Activated T-helper 1 cell treated with anti-CD3 and anti-CD28 coated beads, Interleukin-12 subunit alpha, Interleukin-12 subunit beta, Interleukin-2, Interleukin-4 antibody, amounts not matched to agents 30 ng/mL and 10 ng/mL and 1 ng/mL, durations not matched to agents 14 hours and 24 hours and 36 hours (primary cell): ENCODE data around the gene PCNX4. TPM values are rescaled to one million over a fixed set of nuclear protein-coding genes. Genes with fewer than 3 reads are reported as not detected.

ENCODE experiments used
- DNase-seq: peaks from one replicate; pipeline ENCODE4 v3.0.0; 2021; ENCODE audit warnings: low spot score
- H3K27ac Mint-ChIP-seq: one replicate; pipeline ENCODE4 v1.8.0; 2021; ENCODE audit warnings: mild to moderate bottlenecking, mixed read lengths
- H3K27me3 Mint-ChIP-seq: one replicate; pipeline ENCODE4 v1.8.0; 2022; ENCODE audit warnings: mild to moderate bottlenecking, moderate library complexity, mixed read lengths; ENCODE audit not compliant: insufficient read depth
- H3K36me3 Mint-ChIP-seq: one replicate; pipeline ENCODE4 v1.8.0; 2021; ENCODE audit warnings: low read depth, mixed read lengths
- H3K4me1 Mint-ChIP-seq: one replicate; pipeline ENCODE4 v1.8.0; 2021; ENCODE audit warnings: low read depth, mixed read lengths
- H3K4me3 Mint-ChIP-seq: one replicate; pipeline ENCODE4 v1.8.0; 2021; ENCODE audit warnings: mild to moderate bottlenecking, moderate library complexity, mixed read lengths
- H3K9me3 Mint-ChIP-seq: one replicate; pipeline ENCODE4 v1.8.0; 2021; ENCODE audit warnings: mixed read lengths
- intact Hi-C: fragments of 100-400 bp; cut with micrococcal nuclease; formaldehyde crosslinking; loops from one replicate; pipeline ENCODE4 v1.15.1; 2024
- total RNA-seq: library from RNA; stranded (reverse); gene quantifications from 2 replicates; pipeline ENCODE4 v1.2.3, GENCODE V29; 2022

Gene PCNX4
- total RNA-seq, 1 donor from 2014 or later: 41.6 TPM

DNA sequence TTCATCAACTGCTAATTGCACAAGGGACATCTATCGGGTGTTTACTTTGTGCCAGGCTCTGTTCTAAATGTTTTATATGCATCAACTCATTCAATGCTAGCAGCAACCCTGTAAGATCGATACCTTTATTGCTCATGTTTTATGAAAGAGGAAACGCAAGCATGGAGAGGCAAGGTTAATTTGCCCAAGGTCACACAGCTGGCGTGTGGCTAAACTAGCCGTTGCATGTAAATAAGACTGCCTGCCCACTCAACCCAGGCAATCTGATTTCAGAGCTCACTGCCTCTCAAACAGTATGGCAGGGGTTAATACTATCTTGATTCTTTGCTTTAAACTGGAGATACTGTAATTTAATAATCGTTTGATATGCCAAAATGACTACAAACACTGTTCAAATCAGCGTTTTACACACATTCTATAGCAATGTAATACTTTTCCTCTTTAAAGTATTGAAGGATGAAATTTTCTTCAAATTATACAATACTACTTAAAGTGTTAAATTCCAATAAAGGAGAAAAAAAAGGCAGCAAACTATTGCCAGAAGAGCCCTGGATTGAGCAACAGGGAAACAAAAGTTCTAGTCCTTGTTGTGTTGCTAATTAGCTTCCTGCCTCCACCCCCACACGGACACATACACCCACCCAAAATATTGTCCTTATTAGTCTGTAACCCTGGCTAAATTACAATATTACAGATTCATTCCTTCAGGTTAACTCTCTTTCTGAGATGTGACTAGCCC is 112.5 kb downstream of the PCNX4 start:
- Mint-ChIP-seq H3K36me3 (peaks cover 1% of the 10 kb centered on the region), H3K27ac (no peak overlapping the region), H3K27me3 (peaks cover 3% of the 10 kb centered on the region), H3K9me3 (peaks cover 7% of the 10 kb centered on the region), H3K4me1 (peaks cover 9% of the 10 kb centered on the region), H3K4me3 (no peak overlapping the region)
- intact Hi-C loops: loop anchor here (2.0 kb wide), 1 partner anchor 45 kb away; the partner anchor contains the start of gene PPM1A
- no peak for DNase-seq

DNA sequence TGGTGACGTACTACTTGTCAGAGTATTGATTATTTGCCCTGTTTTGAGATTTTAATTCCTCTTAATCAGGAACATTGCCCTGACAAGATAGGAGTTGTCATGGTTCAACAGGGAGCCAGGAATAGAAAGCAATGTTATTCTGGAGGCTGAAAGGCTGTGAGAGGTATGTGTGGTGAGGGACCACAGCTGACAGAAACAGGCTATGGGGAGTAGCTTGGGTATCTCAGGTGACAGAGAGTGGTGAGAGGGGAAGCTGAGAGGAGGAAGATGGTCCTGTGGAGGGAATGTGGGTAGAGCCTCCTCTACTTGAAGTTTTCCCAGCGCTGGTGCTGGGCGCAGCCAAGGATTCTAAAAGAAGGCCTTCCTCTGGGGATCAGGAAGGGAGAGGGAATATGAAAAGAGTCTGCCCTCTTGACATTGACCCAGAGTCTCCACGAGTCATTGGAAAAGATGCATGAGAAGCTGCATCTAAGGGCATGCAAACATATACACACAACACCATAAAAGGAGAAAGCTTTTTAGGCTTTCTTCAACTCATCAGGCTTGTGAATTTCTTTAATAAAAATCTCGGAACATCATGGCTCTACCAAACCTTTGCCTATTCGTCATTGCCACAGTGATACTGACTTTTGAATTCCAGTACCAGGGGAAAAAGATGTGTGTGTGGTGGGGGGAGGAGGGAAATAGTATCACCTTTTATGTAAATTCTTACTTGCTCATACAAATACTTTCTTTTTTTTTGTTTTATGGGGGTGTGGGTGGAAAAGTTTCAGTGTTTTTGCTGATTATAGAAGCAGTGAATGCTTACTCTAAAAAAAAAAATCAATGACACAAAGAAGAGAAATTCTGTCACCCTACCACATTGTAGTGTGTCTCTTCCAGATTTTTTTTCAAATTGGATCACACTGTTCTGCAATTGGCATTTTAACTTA is 113.4 kb downstream of the PCNX4 start:
- peaks cover 9% of the 10 kb centered on the region for H3K4me1 Mint-ChIP-seq
- H3K9me3 Mint-ChIP-seq: no peaks in the 10 kb centered on the region
- no peak overlapping the region for H3K4me3 Mint-ChIP-seq
- H3K36me3 Mint-ChIP-seq: no peaks in the 10 kb centered on the region
- H3K27ac Mint-ChIP-seq: no peak overlapping the region
- intact Hi-C loops: loop anchor here (2.0 kb wide), 1 partner anchor 44 kb away; the partner anchor contains the start of gene PPM1A
- peaks cover under 1% of the 10 kb centered on the region for H3K27me3 Mint-ChIP-seq
- DNase-seq: no peak

DNA sequence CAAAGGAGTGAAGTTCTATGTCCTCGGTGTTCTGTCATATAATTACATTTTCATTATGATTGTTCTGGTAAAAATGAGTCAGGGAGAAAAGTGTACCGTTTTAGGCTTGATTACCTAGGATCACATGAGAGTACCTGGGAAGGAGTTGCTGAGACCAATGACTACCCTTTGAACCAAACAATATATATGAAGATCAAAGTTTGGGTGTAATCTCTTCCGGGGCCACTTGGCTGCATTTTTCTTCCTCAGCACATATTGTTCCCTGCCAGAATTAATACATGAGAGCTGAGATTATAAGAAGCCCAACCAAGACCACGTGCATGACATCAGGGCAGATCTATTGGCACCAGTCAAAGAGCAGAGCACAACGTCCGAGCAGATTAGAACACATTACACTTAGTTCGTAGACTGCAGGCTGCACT is 114.5 kb downstream of the PCNX4 start:
- Mint-ChIP-seq H3K36me3 (no peaks in the 10 kb centered on the region), H3K4me1 (peaks cover 9% of the 10 kb centered on the region), H3K9me3 (no peaks in the 10 kb centered on the region), H3K27me3 (no peaks in the 10 kb centered on the region), H3K27ac (no peak overlapping the region), H3K4me3 (no peak overlapping the region)
- intact Hi-C loops: no loop called here
- DNase-seq: no peak

DNA sequence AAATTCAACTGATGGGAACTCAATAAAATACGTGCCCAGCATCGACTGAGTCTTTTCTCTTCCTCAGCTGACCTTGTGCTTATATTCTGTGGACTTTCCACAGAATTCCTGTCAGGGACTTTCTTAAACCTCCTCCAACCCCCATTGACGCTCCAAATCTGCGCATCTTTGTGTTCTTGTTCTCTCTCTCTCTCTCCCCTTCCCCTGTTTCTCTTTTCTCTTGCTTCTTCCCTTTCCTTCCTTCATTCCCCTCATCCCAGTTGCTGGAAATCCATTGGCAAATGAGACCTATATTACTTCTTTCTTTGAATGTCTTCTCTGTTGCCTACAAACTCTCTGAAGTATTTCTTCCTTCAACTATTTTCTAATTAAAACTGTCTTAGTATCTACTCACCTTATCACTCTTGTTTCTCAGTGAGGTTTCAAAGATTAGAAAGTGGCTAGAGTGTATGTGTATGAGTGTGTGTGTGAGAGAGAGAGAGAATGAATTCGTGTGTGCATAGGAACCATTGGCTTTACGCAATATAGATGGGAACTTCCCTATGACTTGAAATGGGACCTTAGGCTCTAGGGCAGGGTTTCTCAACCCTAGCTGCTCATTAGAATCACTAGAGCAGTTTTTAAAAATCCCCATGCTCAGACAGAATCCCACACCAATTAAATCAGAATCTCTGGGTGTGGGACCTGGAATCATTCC is 115.3 kb downstream of the PCNX4 start:
- no peaks in the 10 kb centered on the region for H3K9me3 Mint-ChIP-seq
- H3K27ac Mint-ChIP-seq: no peak overlapping the region
- peaks cover 9% of the 10 kb centered on the region for H3K4me1 Mint-ChIP-seq
- no peak overlapping the region for H3K4me3 Mint-ChIP-seq
- no peaks in the 10 kb centered on the region for H3K27me3 Mint-ChIP-seq
- intact Hi-C loops: no loop called here
- no peak for DNase-seq
- no peaks in the 10 kb centered on the region for H3K36me3 Mint-ChIP-seq

DNA sequence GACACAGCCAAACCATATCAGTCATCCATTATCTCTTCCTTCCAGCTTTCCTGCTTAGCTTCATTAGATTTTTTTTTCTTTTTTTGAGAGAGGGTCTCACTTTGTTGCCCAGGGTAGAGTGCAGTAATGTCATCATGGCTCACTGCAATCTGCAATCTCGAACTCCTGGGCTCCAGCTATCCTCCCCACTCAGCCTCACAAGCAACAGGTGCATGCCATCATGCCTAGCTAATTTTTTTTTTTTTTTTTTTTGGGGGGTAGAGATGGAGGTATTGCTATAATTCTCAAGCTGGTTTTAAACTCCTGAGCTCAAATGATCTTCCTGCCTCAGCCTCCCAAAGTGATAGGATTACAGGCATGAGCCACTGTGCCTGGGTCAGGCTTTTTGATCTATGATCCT is 119.0 kb downstream of the PCNX4 start:
- intact Hi-C loops: no loop called here
- Mint-ChIP-seq H3K4me1 (no peaks in the 10 kb centered on the region), H3K27ac (no peak overlapping the region), H3K27me3 (peaks cover 2% of the 10 kb centered on the region), H3K36me3 (no peaks in the 10 kb centered on the region), H3K4me3 (no peak overlapping the region), H3K9me3 (no peaks in the 10 kb centered on the region)
- DNase-seq: no peak

DNA sequence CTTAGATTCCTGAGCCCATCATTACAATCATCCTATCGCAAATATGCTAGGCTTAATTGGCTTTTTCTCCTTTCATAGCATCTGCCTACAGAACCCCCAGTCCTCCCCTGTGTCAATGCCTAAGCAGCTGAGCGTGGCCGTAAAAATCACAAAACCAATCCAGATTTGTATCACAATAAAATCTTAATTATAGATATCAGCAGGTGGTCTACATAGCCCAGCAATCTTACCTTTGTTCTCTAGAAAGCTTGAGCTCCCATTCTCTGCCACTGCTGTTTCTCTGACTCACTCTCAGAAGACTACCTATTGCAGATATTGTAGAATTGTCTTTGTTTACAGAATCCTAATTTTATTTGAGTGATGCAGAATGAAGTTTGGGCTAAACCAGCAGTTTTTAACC is 119.4 kb downstream of the PCNX4 start:
- no peaks in the 10 kb centered on the region for H3K9me3 Mint-ChIP-seq
- H3K27me3 Mint-ChIP-seq: peaks cover 2% of the 10 kb centered on the region
- H3K27ac Mint-ChIP-seq: no peak overlapping the region
- no peak for DNase-seq
- no peak overlapping the region for H3K4me3 Mint-ChIP-seq
- intact Hi-C loops: no loop called here
- no peaks in the 10 kb centered on the region for H3K4me1 Mint-ChIP-seq
- no peaks in the 10 kb centered on the region for H3K36me3 Mint-ChIP-seq

DNA sequence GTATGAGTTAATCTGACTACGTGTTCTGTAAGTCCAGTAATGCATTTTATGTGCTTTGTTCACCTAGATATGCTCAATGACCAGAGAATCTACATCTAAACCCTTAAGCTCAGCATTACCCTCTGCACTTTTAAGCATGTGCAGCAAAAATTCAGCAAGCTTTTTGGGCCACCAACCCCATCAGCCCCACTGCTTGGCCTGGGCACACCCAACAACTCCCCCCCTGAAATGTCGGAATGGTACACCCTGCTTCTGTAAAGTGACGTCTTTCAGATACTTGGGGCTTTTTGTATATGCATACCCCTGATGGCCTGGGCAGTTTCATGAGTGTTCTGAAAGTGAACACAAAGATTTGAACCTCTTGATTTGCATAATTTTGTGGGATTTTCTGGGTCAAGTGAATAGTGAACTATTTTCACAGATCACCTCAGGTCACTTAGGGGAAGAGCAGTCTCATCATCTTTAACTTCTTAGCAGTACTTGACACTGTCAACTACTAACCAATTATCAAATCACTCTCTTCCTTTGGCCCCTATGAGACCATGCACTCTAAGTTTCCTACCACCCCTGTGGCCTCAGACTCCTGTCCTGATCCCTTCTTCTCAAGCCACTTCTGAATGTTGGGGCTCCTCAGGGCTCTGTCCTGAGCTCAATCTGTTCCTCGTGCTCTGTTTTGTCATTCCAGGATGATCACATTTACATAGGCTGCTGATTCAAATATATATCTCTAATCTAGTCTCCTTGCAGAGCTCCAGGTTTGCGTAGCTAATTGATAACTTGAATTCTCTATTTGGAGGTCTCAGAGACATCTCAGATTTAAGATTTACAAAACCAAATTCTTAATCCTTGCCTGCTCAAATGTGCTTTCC is 121.0 kb downstream of the PCNX4 start:
- H3K27me3 Mint-ChIP-seq: peaks cover 2% of the 10 kb centered on the region
- H3K9me3 Mint-ChIP-seq: no peaks in the 10 kb centered on the region
- H3K27ac Mint-ChIP-seq: no peak overlapping the region
- H3K36me3 Mint-ChIP-seq: no peaks in the 10 kb centered on the region
- no peaks in the 10 kb centered on the region for H3K4me1 Mint-ChIP-seq
- H3K4me3 Mint-ChIP-seq: no peak overlapping the region
- DNase-seq: no peak
- intact Hi-C loops: no loop called here

DNA sequence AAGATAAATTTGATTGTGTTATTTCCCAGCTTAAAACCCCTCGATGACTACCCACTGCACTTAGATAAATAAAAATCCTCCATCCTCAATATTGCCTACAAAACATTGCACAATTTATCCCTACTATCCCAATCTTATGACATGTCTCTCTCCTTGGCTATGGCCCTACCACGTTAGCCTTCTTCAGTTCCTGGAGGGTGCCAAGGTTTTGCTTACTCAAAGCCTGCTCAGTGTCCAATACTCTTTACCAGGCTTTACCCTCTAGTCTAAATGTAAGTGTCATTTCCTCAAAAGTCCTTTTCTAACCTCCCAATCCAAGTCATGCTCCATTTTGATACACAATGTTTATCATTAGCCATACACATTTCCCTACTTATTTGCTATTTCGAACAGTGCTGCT is 122.3 kb downstream of the PCNX4 start:
- intact Hi-C loops: no loop called here
- Mint-ChIP-seq H3K9me3 (no peaks in the 10 kb centered on the region), H3K27me3 (peaks cover 2% of the 10 kb centered on the region), H3K27ac (no peak overlapping the region), H3K36me3 (no peaks in the 10 kb centered on the region), H3K4me3 (no peak overlapping the region), H3K4me1 (no peaks in the 10 kb centered on the region)
- DNase-seq: no peak

DNA sequence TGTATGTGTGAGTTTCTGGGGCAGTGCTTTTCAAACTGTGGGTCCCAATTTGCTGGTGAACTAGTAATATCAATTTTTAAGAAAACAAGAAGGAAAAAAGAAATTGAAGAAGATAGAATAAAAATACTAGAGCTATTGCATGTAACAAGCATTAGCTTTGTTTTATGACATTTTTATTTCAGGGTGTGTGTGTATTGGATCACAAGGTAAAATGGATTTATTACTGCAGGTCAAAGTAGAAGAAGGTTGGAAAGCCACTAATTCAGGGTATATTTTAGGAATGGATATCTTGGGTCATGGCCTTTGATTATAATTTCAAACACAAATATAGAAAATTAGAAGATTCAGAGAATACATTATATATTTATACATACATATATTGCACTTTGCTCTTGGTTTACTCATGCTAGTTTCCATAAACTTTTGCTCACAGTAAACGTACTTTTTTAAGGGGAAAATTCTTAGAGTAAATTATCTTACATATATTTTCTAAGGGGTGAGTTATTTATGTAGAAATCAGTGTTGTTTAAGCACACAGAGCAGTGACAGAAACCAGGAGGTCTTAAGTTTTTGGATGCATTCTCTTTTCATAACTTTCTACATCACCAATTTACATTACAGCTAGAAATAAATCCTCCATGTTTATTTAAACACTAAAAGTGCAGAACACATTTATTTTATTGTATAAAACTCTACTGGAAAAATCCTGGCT is 122.8 kb downstream of the PCNX4 start:
- DNase-seq: no peak
- no peak overlapping the region for H3K27ac Mint-ChIP-seq
- intact Hi-C loops: no loop called here
- no peaks in the 10 kb centered on the region for H3K4me1 Mint-ChIP-seq
- H3K36me3 Mint-ChIP-seq: no peaks in the 10 kb centered on the region
- H3K4me3 Mint-ChIP-seq: no peak overlapping the region
- no peaks in the 10 kb centered on the region for H3K9me3 Mint-ChIP-seq
- peaks cover 2% of the 10 kb centered on the region for H3K27me3 Mint-ChIP-seq

DNA sequence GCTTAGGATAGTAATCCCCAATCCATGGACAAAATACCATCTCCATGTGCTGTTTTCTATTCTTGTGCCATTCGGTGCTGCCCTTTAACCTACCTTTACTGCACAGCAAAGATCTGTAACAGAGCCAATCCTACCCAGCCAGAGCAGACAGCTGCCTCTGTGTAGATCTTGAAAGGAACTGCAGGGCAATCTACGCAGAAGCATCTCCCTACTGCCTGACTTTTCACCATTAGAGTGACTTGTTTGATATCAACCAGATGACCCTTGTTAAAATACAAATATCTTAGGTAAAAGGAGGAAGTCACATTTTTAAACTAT is 123.4 kb downstream of the PCNX4 start:
- Mint-ChIP-seq H3K9me3 (no peaks in the 10 kb centered on the region), H3K36me3 (no peaks in the 10 kb centered on the region), H3K4me1 (no peaks in the 10 kb centered on the region), H3K27ac (no peak overlapping the region), H3K4me3 (no peak overlapping the region), H3K27me3 (peaks cover 2% of the 10 kb centered on the region)
- intact Hi-C loops: no loop called here
- no peak for DNase-seq

DNA sequence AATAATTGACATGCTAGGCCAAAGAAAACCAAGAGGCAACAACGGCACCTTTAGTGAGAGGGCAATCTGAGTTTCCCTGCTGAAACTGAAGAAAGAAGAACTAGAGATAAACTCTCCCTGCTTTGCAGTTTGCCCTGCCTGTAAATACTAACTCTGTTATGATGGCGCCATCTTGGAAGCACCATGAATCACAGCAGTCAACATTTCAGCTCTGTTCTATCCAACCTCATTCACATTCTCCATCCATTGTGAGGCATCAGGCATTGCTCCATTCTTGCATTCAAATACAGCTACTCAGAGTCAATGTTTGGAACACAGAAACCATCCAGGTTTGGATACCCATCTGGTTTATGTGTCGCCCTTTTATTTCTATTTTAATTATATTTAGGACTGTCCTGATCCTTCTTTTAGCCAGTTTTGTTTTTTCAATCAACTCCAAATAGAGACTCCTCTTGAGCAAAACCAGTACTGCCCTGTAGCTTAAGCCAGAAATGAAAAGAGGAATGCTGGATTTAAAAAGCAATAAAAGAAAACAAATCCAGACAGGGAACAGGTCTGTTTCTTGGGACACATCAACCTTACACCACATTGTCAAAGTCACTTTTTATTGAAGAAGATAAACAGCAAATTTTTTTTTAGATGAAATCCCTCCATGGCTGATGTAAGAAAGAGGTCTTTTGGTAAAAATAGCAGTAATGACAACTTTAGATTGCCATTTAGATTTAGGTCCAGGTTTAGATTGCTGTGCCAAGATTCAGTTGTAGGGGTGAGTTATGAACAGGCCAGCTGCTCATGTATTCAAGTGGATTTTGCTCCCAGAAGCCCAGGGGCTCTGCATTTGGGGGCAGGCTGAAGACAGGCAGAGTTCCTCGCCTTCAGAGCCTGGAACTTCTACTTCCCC is 124.0 kb downstream of the PCNX4 start:
- no peaks in the 10 kb centered on the region for H3K36me3 Mint-ChIP-seq
- H3K27ac Mint-ChIP-seq: no peak overlapping the region
- intact Hi-C loops: no loop called here
- no peaks in the 10 kb centered on the region for H3K9me3 Mint-ChIP-seq
- peaks cover 2% of the 10 kb centered on the region for H3K27me3 Mint-ChIP-seq
- DNase-seq: no peak
- H3K4me1 Mint-ChIP-seq: no peaks in the 10 kb centered on the region
- H3K4me3 Mint-ChIP-seq: no peak overlapping the region
